ENCODE results near the gene CERS2.

The CERS2 gene

DNA sequence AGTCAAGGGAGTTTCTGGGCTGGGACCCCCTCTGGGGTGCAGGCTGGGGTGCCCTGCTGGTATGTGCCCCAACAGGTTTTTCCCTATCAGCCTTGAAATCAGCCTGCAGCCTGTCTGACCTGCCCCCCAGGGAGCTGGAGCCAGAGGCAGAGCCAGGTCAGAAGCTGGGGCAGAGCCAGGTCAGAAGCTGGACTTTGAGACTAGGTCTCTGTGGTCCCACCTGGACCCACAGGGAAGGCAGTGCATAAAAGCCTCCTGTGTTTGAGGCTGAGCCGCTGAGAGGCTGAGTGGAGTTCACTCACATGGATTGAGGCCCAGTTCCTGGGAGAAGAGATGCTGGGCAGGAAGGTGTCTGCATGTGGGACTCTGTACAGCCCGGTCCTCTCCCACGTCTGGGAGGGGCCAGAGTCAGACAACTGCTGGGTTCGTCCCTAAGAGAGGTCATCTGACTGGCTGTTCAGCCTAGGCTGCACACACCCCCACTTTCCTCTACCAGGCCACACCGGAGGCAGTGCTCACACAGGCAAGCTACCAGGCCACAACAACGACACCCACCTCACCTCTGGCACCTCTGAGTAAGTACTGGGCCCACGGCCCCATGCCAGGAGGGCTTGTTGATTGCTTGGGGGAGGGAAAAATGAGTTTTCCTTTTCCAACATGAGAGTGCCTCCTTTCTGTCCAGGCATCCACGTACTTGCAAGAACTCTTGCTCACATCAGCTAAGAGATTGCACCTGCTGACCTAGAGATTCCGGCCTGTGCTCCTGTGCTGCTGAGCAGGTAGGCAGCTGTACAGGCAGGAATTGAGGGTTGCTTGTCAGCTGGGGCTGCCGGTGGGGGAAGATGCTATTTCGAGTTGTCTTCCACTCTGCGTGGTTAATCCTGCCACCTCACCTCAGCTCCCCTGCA lies 7.4 kb upstream of the CERS2 start, which contains the start of gene ANXA9:
Gene ANXA9 (plus strand): TSS at position 488 of the 908 bp plus-strand sequence. CDS start 814 bp downstream, outside the sequence.
- DNase-seq (ENCODE audit: low spot score), result no peak
- Histone ChIP-seq H3K27ac (no peak within 1 kb of the TSS), H3K4me3 (no peak within 1 kb of the TSS)
- TF ChIP-seq, protein P1, sequence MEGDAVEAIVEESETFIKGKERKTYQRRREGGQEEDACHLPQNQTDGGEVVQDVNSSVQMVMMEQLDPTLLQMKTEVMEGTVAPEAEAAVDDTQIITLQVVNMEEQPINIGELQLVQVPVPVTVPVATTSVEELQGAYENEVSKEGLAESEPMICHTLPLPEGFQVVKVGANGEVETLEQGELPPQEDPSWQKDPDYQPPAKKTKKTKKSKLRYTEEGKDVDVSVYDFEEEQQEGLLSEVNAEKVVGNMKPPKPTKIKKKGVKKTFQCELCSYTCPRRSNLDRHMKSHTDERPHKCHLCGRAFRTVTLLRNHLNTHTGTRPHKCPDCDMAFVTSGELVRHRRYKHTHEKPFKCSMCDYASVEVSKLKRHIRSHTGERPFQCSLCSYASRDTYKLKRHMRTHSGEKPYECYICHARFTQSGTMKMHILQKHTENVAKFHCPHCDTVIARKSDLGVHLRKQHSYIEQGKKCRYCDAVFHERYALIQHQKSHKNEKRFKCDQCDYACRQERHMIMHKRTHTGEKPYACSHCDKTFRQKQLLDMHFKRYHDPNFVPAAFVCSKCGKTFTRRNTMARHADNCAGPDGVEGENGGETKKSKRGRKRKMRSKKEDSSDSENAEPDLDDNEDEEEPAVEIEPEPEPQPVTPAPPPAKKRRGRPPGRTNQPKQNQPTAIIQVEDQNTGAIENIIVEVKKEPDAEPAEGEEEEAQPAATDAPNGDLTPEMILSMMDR (IDR thresholded peaks at IDR 0.05), result no peak

DNA sequence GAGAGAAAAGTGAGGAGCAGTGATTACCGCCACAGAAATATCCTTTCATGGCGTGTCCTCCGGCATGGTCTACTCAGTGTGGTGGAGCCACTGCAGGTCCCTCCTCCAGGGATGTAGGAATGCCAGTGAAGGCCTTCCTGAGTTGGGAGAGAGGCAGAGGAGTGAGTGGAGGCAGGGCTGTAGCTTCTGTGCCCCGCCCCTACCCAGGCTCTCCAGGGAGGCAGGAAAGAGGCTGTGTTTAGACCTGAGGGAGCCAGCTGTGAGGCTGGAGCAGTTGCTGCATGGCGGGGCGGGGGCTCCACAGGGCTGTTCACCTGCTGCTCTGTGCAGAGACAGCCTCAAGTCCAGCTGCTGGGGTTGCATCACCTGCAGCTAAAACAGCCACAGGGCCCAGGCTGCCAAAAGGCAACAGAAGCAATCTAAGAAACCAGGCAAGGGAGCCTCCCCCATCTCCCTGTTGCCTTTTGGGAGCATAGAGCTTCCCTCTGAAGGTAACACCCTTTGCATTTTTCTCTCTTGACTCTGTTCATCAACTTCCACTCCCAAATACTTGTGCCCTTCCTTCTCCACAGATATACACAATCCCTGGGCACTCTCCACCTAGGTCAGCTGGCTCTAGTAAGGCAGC lies 6.7 kb upstream of the CERS2 start:
- DNase-seq (ENCODE audit: low spot score), result no peak
- TF ChIP-seq, protein P1 (IDR thresholded peaks at IDR 0.05), result no peak
- no peak overlapping the region for H3K4me3 ChIP-seq
- H3K27ac ChIP-seq, result no peak overlapping the region

DNA sequence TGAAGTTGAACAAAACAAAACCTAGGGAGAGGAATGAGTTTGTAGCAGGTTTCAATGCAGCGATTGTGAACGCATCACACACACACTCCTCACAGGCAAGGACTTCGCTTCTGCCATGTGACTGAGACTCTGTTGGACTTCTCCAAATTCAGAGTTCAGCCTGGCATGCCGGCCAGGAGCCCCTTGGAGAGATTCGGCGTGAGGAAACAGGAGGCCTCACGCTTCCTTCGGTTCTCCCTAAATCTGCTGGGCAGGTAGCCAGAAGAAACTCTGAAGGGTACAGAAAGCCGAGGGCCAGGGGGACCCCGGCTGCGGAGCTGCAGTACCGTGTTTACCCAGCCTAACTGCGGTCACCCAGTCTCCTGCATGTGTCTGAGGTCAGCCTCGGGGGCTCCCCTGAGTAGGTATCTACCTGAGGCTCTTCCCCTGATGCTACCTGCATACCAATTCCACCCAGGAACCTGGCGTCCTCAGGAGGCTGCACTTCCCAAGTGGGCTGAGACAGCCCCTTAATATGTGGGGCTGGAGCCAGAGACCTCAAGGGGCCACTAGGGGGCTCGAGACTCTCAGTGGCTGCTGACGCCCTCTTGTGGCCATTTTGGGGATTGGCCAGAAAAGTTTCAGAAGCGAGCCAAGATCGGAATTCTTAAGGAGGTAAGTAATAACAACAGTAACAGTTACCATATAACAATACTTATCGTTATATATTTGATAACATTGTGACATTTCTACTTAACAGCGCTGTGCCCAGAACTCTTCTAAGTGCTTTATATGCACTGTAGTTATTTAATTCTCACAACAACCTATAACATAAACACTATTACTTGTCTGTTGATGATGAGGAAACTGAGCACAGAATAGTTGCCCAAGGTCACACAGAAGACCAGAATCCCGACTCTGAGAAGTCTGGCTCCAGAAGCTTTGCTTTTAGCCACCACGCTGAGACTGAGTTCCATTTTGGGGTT lies 4.7 kb upstream of the CERS2 start:
- peak overlapping the region; percentile 17 to 86 for H3K27ac ChIP-seq

DNA sequence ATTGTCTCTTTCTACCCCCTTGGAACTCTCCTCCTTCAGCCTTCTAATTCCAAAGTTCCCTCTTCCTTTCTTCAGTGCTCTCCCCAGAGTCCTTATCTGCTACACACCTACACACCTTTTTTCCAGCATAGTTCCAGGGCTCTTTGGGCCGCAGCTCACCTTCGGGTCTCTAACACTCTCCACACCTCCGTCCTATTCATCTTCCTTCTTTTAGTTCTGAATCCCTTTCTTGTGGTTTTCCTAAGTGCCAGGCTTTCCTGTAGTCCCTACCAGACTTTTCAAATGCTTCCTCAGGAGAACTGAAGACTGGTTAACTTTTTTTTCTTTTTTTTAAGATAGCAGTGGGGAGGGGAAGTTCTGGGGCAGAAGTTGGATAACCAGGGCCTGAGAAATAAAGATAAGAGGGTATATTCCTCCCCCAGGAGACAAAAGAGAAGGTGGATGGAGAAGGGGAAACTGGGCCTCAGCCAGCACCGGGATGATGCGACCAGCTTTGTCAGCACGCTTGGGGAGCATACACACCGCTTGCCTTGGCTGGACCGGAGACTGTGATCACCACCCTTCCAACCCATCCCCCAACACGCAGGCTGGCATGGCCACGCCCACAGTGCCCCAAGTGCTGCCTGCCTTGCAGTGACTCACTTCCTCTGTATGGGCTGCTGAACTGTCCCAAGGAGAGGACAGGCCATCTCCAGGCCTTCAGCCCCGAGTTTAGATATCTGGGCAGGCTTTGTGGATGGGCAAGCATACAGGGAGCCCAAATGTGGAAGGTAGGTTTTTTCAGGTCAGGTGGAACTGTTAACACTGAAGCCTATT lies 2.5 kb upstream of the CERS2 start:
- Histone ChIP-seq H3K27ac (peak overlapping the region; percentile 81 to 86), H3K4me3 (peak overlapping the region; percentile 4)
- DNase-seq (ENCODE audit: low spot score), result peak; percentile 93
- TF ChIP-seq, protein P1 (IDR thresholded peaks at IDR 0.05), result no peak

More for the DNA sequence above, 4.7 kb upstream of the CERS2 start:
- DNase-seq (ENCODE audit: low spot score), result peak; percentile 88
- TF ChIP-seq, protein P1 (IDR thresholded peaks at IDR 0.05), result peak; percentile 97
- peak overlapping the region; percentile 18 for H3K4me3 ChIP-seq

DNA sequence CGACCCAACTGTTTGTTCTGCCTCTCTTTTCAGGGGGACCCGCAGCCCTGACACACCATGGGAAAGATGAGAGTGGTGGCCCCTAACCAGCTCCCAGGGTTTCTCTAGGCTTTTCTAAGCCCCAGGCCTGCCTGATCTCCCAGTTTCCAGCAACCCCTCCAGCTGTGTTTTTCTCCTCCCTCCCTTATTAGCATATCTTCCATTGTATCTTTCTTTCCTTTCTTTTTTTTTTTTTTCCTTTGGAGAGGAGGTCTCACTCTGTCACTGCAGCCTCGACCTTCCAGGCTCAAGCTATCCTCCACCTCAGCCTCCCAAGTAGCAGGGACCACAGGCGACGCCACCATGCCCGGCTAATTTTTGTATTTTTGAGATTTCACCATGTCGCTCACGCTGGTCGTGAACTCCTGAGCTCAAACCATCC lies 1.8 kb upstream of the CERS2 start:
- H3K4me3 ChIP-seq, result no peak overlapping the region
- no peak for DNase-seq (ENCODE audit: low spot score)
- TF ChIP-seq, protein P1 (IDR thresholded peaks at IDR 0.05), result no peak
- peak overlapping the region; percentile 81 to 86 for H3K27ac ChIP-seq

Data from coronary artery (tissue), 2 donors.